Smooth muscle cell (in vitro differentiated cells): ENCODE results near the gene RAB1B. TPM values are rescaled to one million over a fixed set of nuclear protein-coding genes. Genes with fewer than 3 reads are reported as not detected.

Experiments
- DNase-seq: peaks from one replicate; lab custom pipeline; 2025; ENCODE audit not compliant: unreplicated experiment; lab: John Stamatoyannopoulos, UW
- H2AFZ ChIP-seq: fragments of 200-600 bp; sonication (generic); 2 replicates; pipeline ENCODE4 v1.6.0; 2016; ENCODE audit warnings: antibody characterized with exemption, low read depth, mild to moderate bottlenecking
- H3F3A ChIP-seq: fragments of 200-600 bp; sonication (generic); 2 replicates; pipeline ENCODE4 v1.6.0; 2017; ENCODE audit warnings: antibody characterized with exemption, low read depth
- H3K27ac ChIP-seq: fragments of 200-600 bp; sonication (generic); 2 replicates; pipeline ENCODE4 v1.5.1; 2016; ENCODE audit warnings: low read depth, mild to moderate bottlenecking
- H3K27me3 ChIP-seq: fragments of 200-600 bp; sonication (generic); 2 replicates; pipeline ENCODE4 v1.6.1; 2016; ENCODE audit warnings: low read depth, mild to moderate bottlenecking
- H3K36me3 ChIP-seq: fragments of 200-600 bp; sonication (generic); 2 replicates; pipeline ENCODE4 v1.5.1; 2016; ENCODE audit warnings: low read depth
- H3K4me1 ChIP-seq: fragments of 200-600 bp; sonication (generic); 2 replicates; pipeline ENCODE4 v1.5.1; 2016; ENCODE audit warnings: low read depth
- H3K4me2 ChIP-seq: fragments of 200-600 bp; sonication (generic); 2 replicates; pipeline ENCODE4 v1.6.0; 2016; ENCODE audit warnings: mild to moderate bottlenecking
- H3K4me3 ChIP-seq: fragments of 200-600 bp; sonication (generic); 2 replicates; pipeline ENCODE4 v1.5.1; 2016; ENCODE audit warnings: mild to moderate bottlenecking
- H3K79me2 ChIP-seq: fragments of 200-600 bp; sonication (generic); 2 replicates; pipeline ENCODE4 v1.6.0; 2016; ENCODE audit warnings: low read depth, mild to moderate bottlenecking
- H3K9ac ChIP-seq: fragments of 200-600 bp; sonication (generic); 2 replicates; pipeline ENCODE4 v1.6.0; 2016; ENCODE audit warnings: low read depth
- H3K9me3 ChIP-seq: fragments of 200-600 bp; sonication (generic); replicated peaks from 2 replicates; pipeline ENCODE4 v1.5.1; 2016; ENCODE audit warnings: low read depth
- H4K20me1 ChIP-seq: fragments of 200-600 bp; sonication (generic); 2 replicates; pipeline ENCODE4 v1.6.0; 2016; ENCODE audit warnings: low read depth
- WGBS: methylation state at CpG from one replicate; pipeline ENCODE4 v1.1.7; 2016; ENCODE audit warnings: low lambda C conversion rate; 5-methylcytosine and 5-hydroxymethylcytosine counted together
- polyA plus RNA-seq: library from polyadenylated mRNA; unstranded; fragments of >200 nt; fragmentation: Nextera tagmentation; extraction: Ambion mirVana; gene quantifications from 2 replicates; pipeline ENCODE4 v1.2.1, GENCODE V29; 2016
- total RNA-seq: library from RNA; depleted of rRNA; stranded (reverse); fragments of >200 nt; gene quantifications from 2 replicates; pipeline ENCODE4 v1.2.3, GENCODE V29; 2014
- TF ChIP-seq, protein P1 (sequence below): fragments of 200-600 bp; sonication (generic); IDR thresholded peaks from 2 replicates; pipeline ENCODE4 v1.5.1; 2017; ENCODE audit warnings: borderline replicate concordance, mild to moderate bottlenecking, antibody characterized with exemption; ENCODE audit not compliant: insufficient read depth, poor library complexity, severe bottlenecking

Gene RAB1B
- total and polyA plus RNA-seq, 2 experiments from 2014 or later = 20.9 to 53.3 TPM

DNA sequence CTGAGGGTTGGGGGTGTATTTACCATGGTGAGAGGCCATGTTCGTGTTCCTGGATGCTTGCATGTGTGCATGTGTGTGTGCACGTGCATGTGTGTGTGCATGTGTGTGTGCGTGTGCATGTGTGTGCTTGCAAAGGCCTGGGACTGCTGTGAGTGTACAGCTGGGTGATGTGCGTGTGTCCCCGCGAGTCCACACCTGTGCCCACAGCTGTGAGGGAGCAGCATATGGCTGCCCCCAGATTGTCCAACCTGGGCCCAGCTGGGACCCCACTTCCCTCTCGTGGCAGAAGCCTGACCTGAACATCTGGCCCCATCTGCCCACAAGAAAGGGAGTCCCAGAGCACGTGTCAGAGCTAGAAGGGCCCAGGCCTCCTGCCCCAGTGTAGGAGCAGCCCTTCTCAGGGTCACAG, 56.8 kb downstream of the RAB1B start:
- Histone ChIP-seq H3K27ac (peak overlapping the region; percentile 94), H3K9ac (no peak overlapping the region)
- no peak for DNase-seq

DNA sequence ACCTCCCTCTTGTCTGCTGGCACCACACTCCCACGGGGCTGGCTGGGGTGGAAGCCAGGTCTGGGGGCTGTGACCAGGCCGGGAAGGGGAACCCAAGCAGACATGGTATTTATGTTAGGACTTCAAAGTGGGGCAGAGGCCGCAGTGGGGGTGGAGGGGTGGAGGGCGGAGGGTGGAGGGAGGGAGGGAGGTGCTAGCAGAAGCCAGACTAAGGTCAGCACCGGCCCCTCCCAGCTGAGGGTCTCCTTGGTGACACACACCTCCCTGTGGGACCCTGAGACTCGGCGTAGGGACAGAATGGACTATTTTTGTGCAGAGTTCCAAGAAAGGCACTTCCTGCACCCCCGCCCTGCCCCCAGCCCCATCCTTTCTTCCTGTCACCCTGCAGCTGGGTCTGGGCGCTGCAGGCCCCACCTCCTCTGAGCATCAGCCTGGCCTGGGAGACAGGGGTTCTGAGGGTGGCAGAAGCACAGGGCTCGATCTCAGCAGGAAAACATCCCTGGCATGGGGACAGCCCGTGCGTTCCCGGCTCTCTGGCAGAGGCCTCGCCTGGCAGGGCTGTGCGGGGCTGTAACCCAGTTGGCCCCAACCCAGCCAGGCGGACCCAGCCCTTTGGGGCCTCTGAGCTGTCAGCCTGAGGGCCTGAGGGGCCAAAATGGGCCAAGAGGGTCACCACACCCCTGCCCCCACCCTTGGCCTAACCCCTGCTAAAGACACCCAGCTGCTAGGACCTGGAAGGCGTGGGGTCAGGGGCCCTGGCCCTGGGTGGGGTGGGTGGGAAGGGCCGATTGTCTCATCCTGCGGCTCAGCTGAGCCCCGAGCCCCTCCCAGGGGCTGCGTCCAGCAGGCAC, 58.0 kb downstream of the RAB1B start:
- Histone ChIP-seq H3K79me2 (no peaks in the 10 kb centered on the region), H3K27ac (peak overlapping the region; percentile 94), H3F3A (peaks cover 3% of the 10 kb centered on the region), H3K4me1 (peaks cover 28% of the 10 kb centered on the region), H3K36me3 (no peaks in the 10 kb centered on the region), H3K4me2 (peak overlapping the region; percentile 70), H2AFZ (no peak overlapping the region), H3K4me3 (no peak overlapping the region), H3K27me3 (no peaks in the 10 kb centered on the region), H3K9ac (peak overlapping the region; percentile 69), H4K20me1 (no peaks in the 10 kb centered on the region), H3K9me3 (no peaks in the 10 kb centered on the region)
- no peak for DNase-seq
- WGBS = 15% methylated on average over 14 of the region's 21 CpGs
- TF ChIP-seq, protein P1, sequence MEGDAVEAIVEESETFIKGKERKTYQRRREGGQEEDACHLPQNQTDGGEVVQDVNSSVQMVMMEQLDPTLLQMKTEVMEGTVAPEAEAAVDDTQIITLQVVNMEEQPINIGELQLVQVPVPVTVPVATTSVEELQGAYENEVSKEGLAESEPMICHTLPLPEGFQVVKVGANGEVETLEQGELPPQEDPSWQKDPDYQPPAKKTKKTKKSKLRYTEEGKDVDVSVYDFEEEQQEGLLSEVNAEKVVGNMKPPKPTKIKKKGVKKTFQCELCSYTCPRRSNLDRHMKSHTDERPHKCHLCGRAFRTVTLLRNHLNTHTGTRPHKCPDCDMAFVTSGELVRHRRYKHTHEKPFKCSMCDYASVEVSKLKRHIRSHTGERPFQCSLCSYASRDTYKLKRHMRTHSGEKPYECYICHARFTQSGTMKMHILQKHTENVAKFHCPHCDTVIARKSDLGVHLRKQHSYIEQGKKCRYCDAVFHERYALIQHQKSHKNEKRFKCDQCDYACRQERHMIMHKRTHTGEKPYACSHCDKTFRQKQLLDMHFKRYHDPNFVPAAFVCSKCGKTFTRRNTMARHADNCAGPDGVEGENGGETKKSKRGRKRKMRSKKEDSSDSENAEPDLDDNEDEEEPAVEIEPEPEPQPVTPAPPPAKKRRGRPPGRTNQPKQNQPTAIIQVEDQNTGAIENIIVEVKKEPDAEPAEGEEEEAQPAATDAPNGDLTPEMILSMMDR = no peak

More for the DNA sequence above, 56.8 kb downstream of the RAB1B start:
- Histone ChIP-seq H3K79me2 (no peaks in the 10 kb centered on the region), H3F3A (peaks cover 3% of the 10 kb centered on the region), H3K9me3 (no peaks in the 10 kb centered on the region), H3K4me3 (no peak overlapping the region), H4K20me1 (no peaks in the 10 kb centered on the region), H3K4me2 (peak overlapping the region; percentile 46), H2AFZ (no peak overlapping the region), H3K27me3 (no peaks in the 10 kb centered on the region), H3K4me1 (peaks cover 28% of the 10 kb centered on the region), H3K36me3 (no peaks in the 10 kb centered on the region)
- WGBS = 77% methylated on average over 6 of the region's 8 CpGs
- TF ChIP-seq, protein P1 = no peak

Other genes starting within 250 kb of the RAB1B start
- not detected in 2 replicates for gene CATSPER1, start 242.2 kb upstream of the RAB1B start, total RNA-seq
- gene CATSPER1, start 242.2 kb upstream of the RAB1B start, polyA plus RNA-seq = 0.55 and 1.7 TPM in 2 replicates
- gene GAL3ST3, start 219.5 kb upstream of the RAB1B start, total RNA-seq = 0.27 TPM in 1 of 2 replicates, not detected in the other
- 0.23 TPM in 1 of 2 replicates, not detected in the other for gene GAL3ST3, start 219.5 kb upstream of the RAB1B start, polyA plus RNA-seq
- gene SF3B2, start 216.3 kb upstream of the RAB1B start, total RNA-seq = 104 and 125 TPM in 2 replicates
- gene SF3B2, start 216.3 kb upstream of the RAB1B start, polyA plus RNA-seq = 182 and 203 TPM in 2 replicates
- 48.0 and 87.6 TPM in 2 replicates for gene PACS1, start 198.4 kb upstream of the RAB1B start, total RNA-seq
- 139 and 140 TPM in 2 replicates for gene PACS1, start 198.4 kb upstream of the RAB1B start, polyA plus RNA-seq
- 8.9 and 11.5 TPM in 2 replicates for gene KLC2, start 10.9 kb upstream of the RAB1B start, total RNA-seq
- 29.3 and 38.6 TPM in 2 replicates for gene KLC2, start 10.9 kb upstream of the RAB1B start, polyA plus RNA-seq
- gene CNIH2, start 9.5 kb downstream of the RAB1B start, total RNA-seq = 5.1 and 12.2 TPM in 2 replicates
- gene CNIH2, start 9.5 kb downstream of the RAB1B start, polyA plus RNA-seq = 13.7 and 17.0 TPM in 2 replicates
- gene YIF1A, start 20.5 kb downstream of the RAB1B start, total RNA-seq = 110 and 195 TPM in 2 replicates
- gene YIF1A, start 20.5 kb downstream of the RAB1B start, polyA plus RNA-seq = 320 and 365 TPM in 2 replicates
- gene TMEM151A, start 23.3 kb downstream of the RAB1B start, total RNA-seq = 0.18 TPM in 1 of 2 replicates, not detected in the other
- gene TMEM151A, start 23.3 kb downstream of the RAB1B start, polyA plus RNA-seq = 0.13 and 0.64 TPM in 2 replicates
- 29.0 and 35.5 TPM in 2 replicates for gene CD248, start 48.4 kb downstream of the RAB1B start, total RNA-seq
- 196 and 287 TPM in 2 replicates for gene CD248, start 48.4 kb downstream of the RAB1B start, polyA plus RNA-seq
- gene RIN1, start 67.8 kb downstream of the RAB1B start, total RNA-seq = 7.5 and 18.0 TPM in 2 replicates
- 15.3 and 18.3 TPM in 2 replicates for gene RIN1, start 67.8 kb downstream of the RAB1B start, polyA plus RNA-seq
- gene BRMS1, start 76.5 kb downstream of the RAB1B start, total RNA-seq = 22.7 and 23.8 TPM in 2 replicates
- 44.2 and 56.7 TPM in 2 replicates for gene BRMS1, start 76.5 kb downstream of the RAB1B start, polyA plus RNA-seq
- gene B4GAT1, start 79.0 kb downstream of the RAB1B start, total RNA-seq = 26.5 and 27.1 TPM in 2 replicates
- gene B4GAT1, start 79.0 kb downstream of the RAB1B start, polyA plus RNA-seq = 29.4 and 35.1 TPM in 2 replicates
- gene SLC29A2, start 103.1 kb downstream of the RAB1B start, total RNA-seq = 3.5 TPM in 2 replicates
- gene SLC29A2, start 103.1 kb downstream of the RAB1B start, polyA plus RNA-seq = 8.5 and 8.8 TPM in 2 replicates
- gene NPAS4, start 152.4 kb downstream of the RAB1B start, total RNA-seq = 0.58 and 0.85 TPM in 2 replicates
- gene NPAS4, start 152.4 kb downstream of the RAB1B start, polyA plus RNA-seq = 0.84 and 1.1 TPM in 2 replicates
- gene MRPL11, start 170.2 kb downstream of the RAB1B start, total RNA-seq = 36.1 and 38.7 TPM in 2 replicates
- gene MRPL11, start 170.2 kb downstream of the RAB1B start, polyA plus RNA-seq = 54.5 and 68.4 TPM in 2 replicates
- gene PELI3, start 198.3 kb downstream of the RAB1B start, total RNA-seq = 2.1 and 3.8 TPM in 2 replicates
- gene PELI3, start 198.3 kb downstream of the RAB1B start, polyA plus RNA-seq = 9.4 and 10.6 TPM in 2 replicates
- gene DPP3, start 211.8 kb downstream of the RAB1B start, total RNA-seq = 34.6 and 59.2 TPM in 2 replicates
- 38.0 and 40.1 TPM in 2 replicates for gene DPP3, start 211.8 kb downstream of the RAB1B start, polyA plus RNA-seq
- gene BBS1, start 242.0 kb downstream of the RAB1B start, total RNA-seq = 25.9 and 30.1 TPM in 2 replicates
- 13.0 and 15.6 TPM in 2 replicates for gene BBS1, start 242.0 kb downstream of the RAB1B start, polyA plus RNA-seq